Keratinocyte (primary cell): ENCODE results near the gene ZNF33A. TPM values are rescaled to one million over a fixed set of nuclear protein-coding genes. Genes with fewer than 3 reads are reported as not detected.
A peak's percentile ranks its signal among the peaks of the same experiment; 100 is the strongest.
"Not testable (repeated sequence)": the region's sequence is repeated elsewhere in the genome, so short reads cannot be mapped to it uniquely, and the experiment has no call there.

Experiments
- DNase-seq: peaks from one replicate; pipeline ENCODE4 v3.0.0-alpha.2; 2011; ENCODE audit warnings: low read depth, missing footprints, low spot score
- FAIRE-seq: peaks from 2 replicates; lab custom pipeline; 2011; peaks lifted over from hg19 to GRCh38; lab: Jason Lieb, UNC
- H2AFZ ChIP-seq: 2 replicates; pipeline ENCODE4 v1.6.0; 2012; ENCODE audit warnings: low read length, control low read depth, inconsistent platforms; ENCODE audit not compliant: control insufficient read depth
- H3K27ac ChIP-seq: 2 replicates; pipeline ENCODE4 v1.5.1; 2011; ENCODE audit warnings: low read length; ENCODE audit not compliant: control insufficient read depth, insufficient read depth
- H3K27me3 ChIP-seq: 3 replicates; pipeline ENCODE4 v1.6.0; 2011; ENCODE audit warnings: low read length; ENCODE audit not compliant: control insufficient read depth, insufficient read depth; ENCODE audit errors: extremely low read depth
- H3K36me3 ChIP-seq, 2 experiments: 2 replicates in 1 of 2; 3 replicates in 1 of 2; pipeline ENCODE4 v1.5.1; 2011; ENCODE audit warnings: low read length in 2 of 2, mild to moderate bottlenecking in 1 of 2; ENCODE audit not compliant: control insufficient read depth in 2 of 2, insufficient read depth in 2 of 2; ENCODE audit errors: extremely low read depth in 1 of 2
- H3K4me1 ChIP-seq: 3 replicates; pipeline ENCODE4 v1.5.1; 2011; ENCODE audit warnings: low read length; ENCODE audit not compliant: control insufficient read depth, insufficient read depth; ENCODE audit errors: extremely low read depth
- H3K4me2 ChIP-seq: 3 replicates; pipeline ENCODE4 v1.6.0; 2011; ENCODE audit warnings: low read depth, low read length; ENCODE audit not compliant: control insufficient read depth, insufficient read depth; ENCODE audit errors: extremely low read depth
- H3K4me3 ChIP-seq, 3 experiments: fragments of 200-600 bp in 1 of 3; sonication (generic) in 1 of 3; 2 replicates in 2 of 3; 3 replicates in 1 of 3; pipeline ENCODE4 v1.5.1; 2011 to 2016; ENCODE audit warnings: low read length in 3 of 3, mild to moderate bottlenecking in 3 of 3, control low read depth in 2 of 3, inconsistent platforms in 1 of 3, low read depth in 1 of 3, mixed read lengths in 1 of 3, mixed run types in 1 of 3, moderate library complexity in 1 of 3; ENCODE audit not compliant: control insufficient read depth in 2 of 3, insufficient read depth in 2 of 3; ENCODE audit errors: extremely low read depth in 1 of 3
- H3K79me2 ChIP-seq: 2 replicates; pipeline ENCODE4 v1.6.0; 2012; ENCODE audit warnings: low read length; ENCODE audit not compliant: control insufficient read depth, insufficient read depth
- H3K9ac ChIP-seq: 3 replicates; pipeline ENCODE4 v1.6.0; 2011; ENCODE audit warnings: low read length; ENCODE audit not compliant: control insufficient read depth, insufficient read depth; ENCODE audit errors: extremely low read depth
- H3K9me1 ChIP-seq: 3 replicates; pipeline ENCODE4 v1.6.0; 2011; ENCODE audit warnings: low read length; ENCODE audit not compliant: control insufficient read depth, insufficient read depth; ENCODE audit errors: extremely low read depth
- H3K9me3 ChIP-seq: 2 replicates; pipeline ENCODE4 v1.5.1; 2012; ENCODE audit warnings: low read depth, low read length; ENCODE audit not compliant: control insufficient read depth
- H4K20me1 ChIP-seq: 3 replicates; pipeline ENCODE4 v1.6.0; 2011; ENCODE audit warnings: low read length; ENCODE audit not compliant: control insufficient read depth, insufficient read depth; ENCODE audit errors: extremely low read depth
- EZH2 ChIP-seq: IDR thresholded peaks from one replicate; pipeline ENCODE4 v1.6.1; 2012; ENCODE audit warnings: inconsistent platforms, mild to moderate bottlenecking, low read length, moderate library complexity
- dilution Hi-C: fragments of 300-500 bp; cut with MboI; formaldehyde crosslinking; loops from one replicate; pipeline ENCODE4 v1.7.0; 2020; ENCODE audit warnings: low sequenced_read_pairs; ENCODE audit not compliant: extremely low pct_ligation_motif_present
- polyA plus RNA-seq, 5 experiments: library from polyadenylated mRNA; depleted of rRNA in 3 of 5; stranded (reverse) in 3 of 5; stranded (forward) in 1 of 5; unstranded in 1 of 5; fragments of >200 nt; gene quantifications; 1 replicate in 1 of 5; 2 replicates in 3 of 5; 3 replicates in 1 of 5; pipeline versions ENCODE4 v1.2.1 to v1.2.3, GENCODE V29; 2011 to 2012; ENCODE audit warnings: missing spikeins in 2 of 5, low read depth in 1 of 5, low replicate concordance in 1 of 5
- TF ChIP-seq, protein P1 (sequence below), 3 experiments: IDR thresholded peaks in 1 of 3; conservative IDR thresholded peaks in 1 of 3; optimal IDR thresholded peaks in 1 of 3; 2 replicates in 2 of 3; 3 replicates in 1 of 3; pipeline versions ENCODE3 to v1.5.1; 2011; ENCODE audit warnings: low read length in 3 of 3, mild to moderate bottlenecking in 3 of 3, moderate library complexity in 2 of 3, control low read depth in 1 of 3, inconsistent platforms in 1 of 3; ENCODE audit not compliant: insufficient read depth in 2 of 3; ENCODE audit errors: extremely low read depth in 1 of 3

The ZNF33A gene
- polyA plus RNA-seq, 1 donor (not counting 4 experiments of a cell fraction or from before 2014, with no cell fraction given): 14.3 TPM

DNA sequence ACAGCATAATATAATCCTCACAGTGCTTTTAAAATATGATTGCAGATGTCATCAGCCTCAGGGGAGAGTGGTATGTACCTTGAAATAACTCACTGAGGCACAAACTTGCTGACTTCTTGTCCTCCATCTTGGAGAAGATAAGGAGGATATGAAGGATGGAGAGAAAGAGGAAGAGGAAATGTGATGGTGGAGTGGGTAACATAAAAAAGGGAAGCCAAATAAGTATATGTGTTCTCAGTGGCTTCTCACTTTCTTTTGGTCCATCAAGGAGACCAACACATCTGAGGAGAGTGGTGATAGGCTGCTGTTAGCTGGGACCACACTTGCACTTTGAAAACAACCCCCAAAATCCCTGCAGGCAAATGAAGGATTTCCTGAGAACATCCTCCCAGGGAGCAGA, 62.1 kb downstream of the ZNF33A start:
- no peak for DNase-seq
- no peaks in the 10 kb centered on the region for H4K20me1 ChIP-seq
- H2AFZ ChIP-seq: no peak overlapping the region
- no peak overlapping the region for H3K27ac ChIP-seq
- no peaks in the 10 kb centered on the region for H3K9me1 ChIP-seq
- no peak for FAIRE-seq
- TF ChIP-seq, protein P1, sequence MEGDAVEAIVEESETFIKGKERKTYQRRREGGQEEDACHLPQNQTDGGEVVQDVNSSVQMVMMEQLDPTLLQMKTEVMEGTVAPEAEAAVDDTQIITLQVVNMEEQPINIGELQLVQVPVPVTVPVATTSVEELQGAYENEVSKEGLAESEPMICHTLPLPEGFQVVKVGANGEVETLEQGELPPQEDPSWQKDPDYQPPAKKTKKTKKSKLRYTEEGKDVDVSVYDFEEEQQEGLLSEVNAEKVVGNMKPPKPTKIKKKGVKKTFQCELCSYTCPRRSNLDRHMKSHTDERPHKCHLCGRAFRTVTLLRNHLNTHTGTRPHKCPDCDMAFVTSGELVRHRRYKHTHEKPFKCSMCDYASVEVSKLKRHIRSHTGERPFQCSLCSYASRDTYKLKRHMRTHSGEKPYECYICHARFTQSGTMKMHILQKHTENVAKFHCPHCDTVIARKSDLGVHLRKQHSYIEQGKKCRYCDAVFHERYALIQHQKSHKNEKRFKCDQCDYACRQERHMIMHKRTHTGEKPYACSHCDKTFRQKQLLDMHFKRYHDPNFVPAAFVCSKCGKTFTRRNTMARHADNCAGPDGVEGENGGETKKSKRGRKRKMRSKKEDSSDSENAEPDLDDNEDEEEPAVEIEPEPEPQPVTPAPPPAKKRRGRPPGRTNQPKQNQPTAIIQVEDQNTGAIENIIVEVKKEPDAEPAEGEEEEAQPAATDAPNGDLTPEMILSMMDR (optimal IDR thresholded peaks at IDR 0.05 in 1 of 3, IDR thresholded peaks at IDR 0.05 in 1 of 3, conservative IDR thresholded peaks at IDR 0.05 in 1 of 3; ENCODE audit: extremely low read depth in 1 of 3, insufficient read depth in 2 of 3, low read length in 3 of 3): no peak
- TF ChIP-seq EZH2: no peak
- dilution Hi-C loops: no loop called here
- no peak overlapping the region for H3K4me3 ChIP-seq
- H3K9ac ChIP-seq: no peak overlapping the region
- H3K36me3 ChIP-seq: no peaks in the 10 kb centered on the region
- no peaks in the 10 kb centered on the region for H3K79me2 ChIP-seq
- no peaks in the 10 kb centered on the region for H3K4me1 ChIP-seq
- H3K9me3 ChIP-seq: no peaks in the 10 kb centered on the region
- no peak overlapping the region for H3K4me2 ChIP-seq
- H3K27me3 ChIP-seq: no peaks in the 10 kb centered on the region

DNA sequence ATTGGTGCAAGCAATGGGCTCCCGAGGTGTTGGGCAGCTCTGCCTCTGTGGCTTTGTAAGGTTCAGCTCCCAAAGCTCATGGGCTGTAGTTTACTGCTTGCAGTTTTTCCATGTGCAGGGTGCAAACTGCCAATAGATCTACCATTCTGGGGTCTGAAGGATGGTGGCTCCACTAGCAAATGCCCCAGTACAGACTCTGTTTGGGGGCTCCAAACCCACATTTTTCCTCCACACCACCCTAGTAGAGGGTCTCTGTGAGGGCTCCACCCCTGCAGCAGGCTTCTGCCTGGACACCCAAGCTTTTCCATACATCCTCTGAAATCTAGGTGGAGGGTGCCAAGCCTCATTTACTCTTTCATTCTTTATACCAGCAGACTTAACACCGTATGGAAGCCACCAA, 66.2 kb downstream of the ZNF33A start:
- no peak overlapping the region for H3K4me2 ChIP-seq
- no peaks in the 10 kb centered on the region for H3K9me1 ChIP-seq
- no peak overlapping the region for H3K9ac ChIP-seq
- no peak for FAIRE-seq
- no peaks in the 10 kb centered on the region for H3K36me3 ChIP-seq
- no peaks in the 10 kb centered on the region for H3K9me3 ChIP-seq
- no peaks in the 10 kb centered on the region for H3K4me1 ChIP-seq
- no peak overlapping the region for H3K27ac ChIP-seq
- H3K79me2 ChIP-seq: no peaks in the 10 kb centered on the region
- no peak for TF ChIP-seq EZH2
- TF ChIP-seq, protein P1 (optimal IDR thresholded peaks at IDR 0.05 in 1 of 3, IDR thresholded peaks at IDR 0.05 in 1 of 3, conservative IDR thresholded peaks at IDR 0.05 in 1 of 3; ENCODE audit: extremely low read depth in 1 of 3, insufficient read depth in 2 of 3, low read length in 3 of 3): no peak
- no peaks in the 10 kb centered on the region for H3K27me3 ChIP-seq
- no peak overlapping the region for H2AFZ ChIP-seq
- DNase-seq: no peak
- dilution Hi-C loops: no loop called here
- no peak overlapping the region for H3K4me3 ChIP-seq
- no peaks in the 10 kb centered on the region for H4K20me1 ChIP-seq

DNA sequence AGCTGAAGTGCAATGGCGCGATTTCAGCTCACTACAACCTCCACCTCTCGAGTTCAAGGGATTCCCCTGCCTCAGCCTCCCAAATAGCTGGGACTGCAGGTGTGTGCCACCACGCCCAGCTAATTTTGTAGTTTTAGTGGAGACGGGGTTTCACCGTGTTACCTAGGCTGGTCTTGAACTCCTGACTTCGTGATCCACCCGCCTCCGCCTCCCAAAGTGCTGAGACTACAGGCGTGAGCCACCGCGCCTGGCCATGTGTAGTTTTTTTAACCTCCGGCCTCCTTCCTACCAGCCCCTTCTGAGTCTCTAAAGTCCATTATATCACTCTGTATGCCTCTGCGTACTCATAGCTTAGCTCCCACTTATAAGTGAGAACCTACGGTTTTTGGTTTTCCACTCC, 82.8 kb downstream of the ZNF33A start:
- Histone ChIP-seq H3K79me2 (peaks cover 13% of the 10 kb centered on the region), H3K4me3 (peak overlapping the region in 2 of 3 experiments; percentile 73 to 76), H3K4me2 (peak overlapping the region; percentile 90), H2AFZ (peak overlapping the region; percentile 95)
- H3K27me3 ChIP-seq, DNase-seq, H3K27ac ChIP-seq, H3K9ac ChIP-seq, H3K36me3 ChIP-seq, FAIRE-seq, H3K9me3 ChIP-seq, dilution Hi-C loops, H3K4me1 ChIP-seq, H3K9me1 ChIP-seq, H4K20me1 ChIP-seq: not testable (repeated sequence)
